ENCODE measurements around the gene POLA2. TPM values are rescaled to one million over a fixed set of nuclear protein-coding genes. Genes with fewer than 3 reads are reported as not detected.

POLA2 gene
- total and polyA plus RNA-seq, 2 donors (not counting 1 experiment from before 2014, with no cell fraction given): 2.8 to 9.8 TPM

- peak; percentile 74 to 90 for DNase-seq (ENCODE audit: low read depth in 2 of 2)
- peak overlapping the region; percentile 99 for H3K9ac ChIP-seq (ENCODE audit: insufficient read depth, low read length)
- peaks cover 1% of the 10 kb centered on the region for H4K20me1 ChIP-seq (ENCODE audit: control insufficient read depth, extremely low read depth, insufficient read depth, low read length)
Observed at GRCh38 chr11:65317025-65317786, 55.4 kb downstream of the POLA2 start.

GRCh38 chr11:65320386-65321075 lies 58.8 kb downstream of the POLA2 start:
- peaks cover 1% of the 10 kb centered on the region for H4K20me1 ChIP-seq (ENCODE audit: control insufficient read depth, extremely low read depth, insufficient read depth, low read length)
- DNase-seq (ENCODE audit: low read depth in 2 of 2): no peak
- H3K4me3 ChIP-seq (replicated peaks in 1 of 4; ENCODE audit: control extremely low read depth in 1 of 4, insufficient read depth in 1 of 4, low read depth in 3 of 4, low read length in 4 of 4): no peak overlapping the region
- no peak overlapping the region for H3K27ac ChIP-seq (ENCODE audit: insufficient read depth, low read length)
- TF ChIP-seq EZH2 (IDR thresholded peaks at IDR 0.05; ENCODE audit: low read length, missing control alignments) (no peak), CTCF (conservative IDR thresholded peaks at IDR 0.05 in 1 of 2, IDR thresholded peaks at IDR 0.05 in 1 of 2; ENCODE audit: low read depth in 1 of 2, low read length in 2 of 2) (no peak)
- H3K79me2 ChIP-seq (ENCODE audit: control insufficient read depth, insufficient read depth, low read length): peaks cover 65% of the 10 kb centered on the region
- H3K9ac ChIP-seq (ENCODE audit: insufficient read depth, low read length): no peak overlapping the region
- H3K9me3 ChIP-seq (ENCODE audit: control insufficient read depth, insufficient read depth, low read depth, low read length): no peaks in the 10 kb centered on the region
- peaks cover 28% of the 10 kb centered on the region for H3K36me3 ChIP-seq (ENCODE audit: control insufficient read depth, insufficient read depth, low read length)
- no peak overlapping the region for H3K4me2 ChIP-seq (ENCODE audit: extremely low read depth, insufficient read depth, low read length)
- H3K4me1 ChIP-seq (ENCODE audit: control insufficient read depth, extremely low read depth, insufficient read depth, low read length): peaks cover 23% of the 10 kb centered on the region
- no peaks in the 10 kb centered on the region for H3K27me3 ChIP-seq (ENCODE audit: control insufficient read depth, insufficient read depth, low read length)
- H2AFZ ChIP-seq (ENCODE audit: low read length): no peak overlapping the region

More at GRCh38 chr11:65317025-65317786, 55.4 kb downstream of the POLA2 start:
- TF ChIP-seq CTCF (conservative IDR thresholded peaks at IDR 0.05 in 1 of 2, IDR thresholded peaks at IDR 0.05 in 1 of 2; ENCODE audit: low read depth in 1 of 2, low read length in 2 of 2) (no peak), EZH2 (IDR thresholded peaks at IDR 0.05; ENCODE audit: low read length, missing control alignments) (no peak)
- H3K4me2 ChIP-seq (ENCODE audit: extremely low read depth, insufficient read depth, low read length): peak overlapping the region; percentile 85
- no peaks in the 10 kb centered on the region for H3K27me3 ChIP-seq (ENCODE audit: control insufficient read depth, insufficient read depth, low read length)
- no peak overlapping the region for H2AFZ ChIP-seq (ENCODE audit: low read length)
- H3K36me3 ChIP-seq (ENCODE audit: control insufficient read depth, insufficient read depth, low read length): peaks cover 23% of the 10 kb centered on the region
- H3K4me3 ChIP-seq (replicated peaks in 1 of 4; ENCODE audit: control extremely low read depth in 1 of 4, insufficient read depth in 1 of 4, low read depth in 3 of 4, low read length in 4 of 4): peak overlapping the region; percentile 54 to 97 (median 76)
- peak overlapping the region; percentile 99 for H3K27ac ChIP-seq (ENCODE audit: insufficient read depth, low read length)
- no peaks in the 10 kb centered on the region for H3K9me3 ChIP-seq (ENCODE audit: control insufficient read depth, insufficient read depth, low read depth, low read length)
- peaks cover 80% of the 10 kb centered on the region for H3K79me2 ChIP-seq (ENCODE audit: control insufficient read depth, insufficient read depth, low read length)
- peaks cover 23% of the 10 kb centered on the region for H3K4me1 ChIP-seq (ENCODE audit: control insufficient read depth, extremely low read depth, insufficient read depth, low read length)

- Histone ChIP-seq H3K79me2 (ENCODE audit: control insufficient read depth, insufficient read depth, low read length) (peaks cover 59% of the 10 kb centered on the region), H3K27ac (ENCODE audit: insufficient read depth, low read length) (no peak overlapping the region)
Observed at GRCh38 chr11:65321076-65321475, 59.3 kb downstream of the POLA2 start.

More at GRCh38 chr11:65321076-65321475, 59.3 kb downstream of the POLA2 start:
- H3K4me1 ChIP-seq (ENCODE audit: control insufficient read depth, extremely low read depth, insufficient read depth, low read length): peaks cover 23% of the 10 kb centered on the region
- no peaks in the 10 kb centered on the region for H3K9me3 ChIP-seq (ENCODE audit: control insufficient read depth, insufficient read depth, low read depth, low read length)
- H3K27me3 ChIP-seq (ENCODE audit: control insufficient read depth, insufficient read depth, low read length): no peaks in the 10 kb centered on the region
- H4K20me1 ChIP-seq (ENCODE audit: control insufficient read depth, extremely low read depth, insufficient read depth, low read length): peaks cover 1% of the 10 kb centered on the region
- peaks cover 28% of the 10 kb centered on the region for H3K36me3 ChIP-seq (ENCODE audit: control insufficient read depth, insufficient read depth, low read length)
- H2AFZ ChIP-seq (ENCODE audit: low read length): no peak overlapping the region
- TF ChIP-seq CTCF (conservative IDR thresholded peaks at IDR 0.05 in 1 of 2, IDR thresholded peaks at IDR 0.05 in 1 of 2; ENCODE audit: low read depth in 1 of 2, low read length in 2 of 2): no peak
- no peak for TF ChIP-seq EZH2 (IDR thresholded peaks at IDR 0.05; ENCODE audit: low read length, missing control alignments)
- DNase-seq (ENCODE audit: low read depth in 2 of 2): no peak
- H3K9ac ChIP-seq (ENCODE audit: insufficient read depth, low read length): no peak overlapping the region
- no peak overlapping the region for H3K4me3 ChIP-seq (replicated peaks in 1 of 4; ENCODE audit: control extremely low read depth in 1 of 4, insufficient read depth in 1 of 4, low read depth in 3 of 4, low read length in 4 of 4)
- no peak overlapping the region for H3K4me2 ChIP-seq (ENCODE audit: extremely low read depth, insufficient read depth, low read length)
